ENCODE measurements around the gene NTM. TPM values are rescaled to one million over a fixed set of nuclear protein-coding genes. Genes with fewer than 3 reads are reported as not detected.

Gene NTM
- total RNA-seq, 1 experiment from 2014 or later: 9.9 TPM

DNA sequence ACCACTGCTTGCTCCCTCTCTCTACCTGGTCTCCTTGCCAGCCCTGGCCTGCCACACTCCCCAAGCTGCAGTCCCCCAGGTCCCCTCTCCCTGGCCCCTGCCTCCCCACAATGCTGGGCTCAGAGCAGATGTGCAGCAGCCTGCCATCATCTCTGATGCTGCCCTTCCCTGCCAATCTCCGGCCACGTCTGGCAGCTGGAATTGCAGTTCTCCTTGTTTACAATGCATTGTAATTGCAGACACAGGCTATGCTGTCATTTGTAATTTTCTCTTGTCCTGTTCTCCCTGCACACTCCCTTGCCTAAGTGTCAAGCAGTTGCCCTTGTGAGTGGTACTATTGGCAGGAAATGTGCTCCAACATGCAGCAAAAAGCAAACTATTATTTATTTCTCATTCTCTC, 222.3 kb downstream of the NTM start:
- Histone ChIP-seq H2BK20ac (ENCODE audit: low read depth, low read length, poor library complexity, severe bottlenecking) (no peak overlapping the region), H3K79me2 (ENCODE audit: insufficient read depth, low read length) (no peaks in the 10 kb centered on the region), H3K27ac (ENCODE audit: insufficient read length, low read depth, low read length) (no peak overlapping the region), H3K79me1 (ENCODE audit: insufficient read depth, low read depth, low read length, poor library complexity, severe bottlenecking) (no peaks in the 10 kb centered on the region), H2BK120ac (ENCODE audit: low read depth, low read length, poor library complexity, severe bottlenecking) (no peak overlapping the region), H3K9ac (ENCODE audit: extremely low read depth, insufficient read length, low read length) (no peak overlapping the region), H2BK5ac (ENCODE audit: insufficient read length, low read length) (no peak overlapping the region), H3K56ac (ENCODE audit: insufficient read length, low read depth, low read length) (no peak overlapping the region), H2AK5ac (ENCODE audit: insufficient read length, low read length) (no peak overlapping the region), H3K4me2 (ENCODE audit: insufficient read depth, insufficient read length, low read length) (no peak overlapping the region), H2BK12ac (ENCODE audit: insufficient read length, low read depth, low read length) (no peak overlapping the region), H3K23ac (ENCODE audit: insufficient read length, low read depth, low read length) (no peak overlapping the region), H3K9me3 (ENCODE audit: control insufficient read depth, low read depth, low read length) (no peaks in the 10 kb centered on the region), H3K14ac (ENCODE audit: insufficient read depth, low read length) (no peak overlapping the region), H3K18ac (ENCODE audit: insufficient read length, low read depth, low read length) (no peak overlapping the region), H4K91ac (ENCODE audit: insufficient read length, low read depth, low read length) (no peak overlapping the region), H3K4ac (ENCODE audit: low read depth, low read length) (no peak overlapping the region), H3K23me2 (ENCODE audit: insufficient read length, low read depth, low read length, poor library complexity, severe bottlenecking) (no peaks in the 10 kb centered on the region), H3T11ph (ENCODE audit: low read length) (no peak overlapping the region), H2BK15ac (ENCODE audit: low read depth, low read length) (no peak overlapping the region), H4K8ac (replicated peaks; ENCODE audit: insufficient read length, low read depth, low read length) (no peak overlapping the region), H2AFZ (ENCODE audit: low read length) (no peak overlapping the region), H3K27me3 (ENCODE audit: insufficient read depth, low read length) (no peaks in the 10 kb centered on the region), H4K5ac (ENCODE audit: insufficient read length, low read depth, low read length) (no peak overlapping the region), H4K20me1 (ENCODE audit: control insufficient read depth, insufficient read depth, insufficient read length) (no peaks in the 10 kb centered on the region), H3K4me1 (ENCODE audit: insufficient read depth, low read length) (peaks cover 7% of the 10 kb centered on the region)
- Mint-ChIP-seq H3K36me3 (ENCODE audit: insufficient read depth in 1 of 3, low read depth in 3 of 3) (peaks cover 0 to under 1% (median 0%) of the 10 kb centered on the region in 3 experiments; a peak in 1 of 7 replicates), H3K4me3 (no peak overlapping the region; a peak in 1 of 5 replicates), H3K27ac (no peak overlapping the region; a peak in 1 of 7 replicates), H3K4me1 (peaks cover 49 to 62% of the 10 kb centered on the region in 2 experiments), H3K9me3 (no peaks in the 10 kb centered on the region; a peak in 2 of 5 replicates), H3K27me3 (ENCODE audit: low read depth) (peaks cover 8% of the 10 kb centered on the region)
- no CpG with 5 or more reads among the region's 2 CpGs for WGBS (ENCODE audit: extremely low coverage, insufficient read length, low lambda C conversion rate)
- DNase-seq: no peak
- TF ChIP-seq, protein P1, sequence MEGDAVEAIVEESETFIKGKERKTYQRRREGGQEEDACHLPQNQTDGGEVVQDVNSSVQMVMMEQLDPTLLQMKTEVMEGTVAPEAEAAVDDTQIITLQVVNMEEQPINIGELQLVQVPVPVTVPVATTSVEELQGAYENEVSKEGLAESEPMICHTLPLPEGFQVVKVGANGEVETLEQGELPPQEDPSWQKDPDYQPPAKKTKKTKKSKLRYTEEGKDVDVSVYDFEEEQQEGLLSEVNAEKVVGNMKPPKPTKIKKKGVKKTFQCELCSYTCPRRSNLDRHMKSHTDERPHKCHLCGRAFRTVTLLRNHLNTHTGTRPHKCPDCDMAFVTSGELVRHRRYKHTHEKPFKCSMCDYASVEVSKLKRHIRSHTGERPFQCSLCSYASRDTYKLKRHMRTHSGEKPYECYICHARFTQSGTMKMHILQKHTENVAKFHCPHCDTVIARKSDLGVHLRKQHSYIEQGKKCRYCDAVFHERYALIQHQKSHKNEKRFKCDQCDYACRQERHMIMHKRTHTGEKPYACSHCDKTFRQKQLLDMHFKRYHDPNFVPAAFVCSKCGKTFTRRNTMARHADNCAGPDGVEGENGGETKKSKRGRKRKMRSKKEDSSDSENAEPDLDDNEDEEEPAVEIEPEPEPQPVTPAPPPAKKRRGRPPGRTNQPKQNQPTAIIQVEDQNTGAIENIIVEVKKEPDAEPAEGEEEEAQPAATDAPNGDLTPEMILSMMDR (conservative IDR thresholded peaks at IDR 0.05): no peak
